B cell (primary cell): Measurements from ENCODE around the gene DDR2.
"Not testable (repeated sequence)": the region's sequence is repeated elsewhere in the genome, so short reads cannot be mapped to it uniquely, and the experiment has no call there.

ENCODE experiments used
- EZH2 ChIP-seq: IDR thresholded peaks from 2 replicates; pipeline ENCODE4 v1.6.1; 2012; ENCODE audit warnings: borderline replicate concordance, low read depth, mild to moderate bottlenecking, moderate library complexity, low read length; ENCODE audit not compliant: insufficient read depth, poor library complexity, severe bottlenecking
- TF ChIP-seq, protein P1 (sequence below): fragments of 200-600 bp; IDR thresholded peaks from one replicate; pipeline ENCODE4 v1.8.0; 2022; ENCODE audit warnings: antibody characterized with exemption, mild to moderate bottlenecking

DNA sequence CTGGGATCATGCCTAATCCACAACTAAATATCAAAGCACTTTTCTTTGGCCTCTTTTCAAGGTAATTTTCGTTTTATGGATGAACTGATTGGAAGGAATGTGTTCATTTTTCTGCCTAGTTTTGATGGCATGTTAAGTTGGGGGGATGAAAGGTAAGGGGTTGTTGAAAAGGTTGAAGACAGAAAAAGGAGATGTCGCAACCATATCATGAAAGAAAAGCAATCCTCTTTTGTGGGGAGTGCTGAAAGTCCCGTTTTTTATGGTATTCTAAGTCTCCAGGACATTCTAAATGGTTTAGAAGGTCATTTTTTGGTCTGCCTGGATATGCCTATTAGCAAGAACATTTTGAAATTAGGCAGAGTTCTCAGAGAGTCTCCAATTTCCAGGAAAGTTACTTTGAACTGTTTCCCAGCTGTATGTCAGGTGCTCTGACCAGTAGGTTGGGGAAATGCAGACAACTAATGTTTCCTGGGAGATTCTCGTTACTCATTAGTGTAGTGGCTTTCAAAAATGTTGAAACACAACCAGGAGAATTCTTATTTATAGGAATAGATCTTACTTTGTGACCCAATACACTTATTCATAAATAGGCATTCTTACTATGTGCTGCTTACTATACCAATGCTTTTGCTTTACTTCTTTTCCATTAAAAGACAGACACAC, 164.5 kb downstream of the DDR2 start:
- TF ChIP-seq EZH2, result not testable (repeated sequence)
- TF ChIP-seq, protein P1, sequence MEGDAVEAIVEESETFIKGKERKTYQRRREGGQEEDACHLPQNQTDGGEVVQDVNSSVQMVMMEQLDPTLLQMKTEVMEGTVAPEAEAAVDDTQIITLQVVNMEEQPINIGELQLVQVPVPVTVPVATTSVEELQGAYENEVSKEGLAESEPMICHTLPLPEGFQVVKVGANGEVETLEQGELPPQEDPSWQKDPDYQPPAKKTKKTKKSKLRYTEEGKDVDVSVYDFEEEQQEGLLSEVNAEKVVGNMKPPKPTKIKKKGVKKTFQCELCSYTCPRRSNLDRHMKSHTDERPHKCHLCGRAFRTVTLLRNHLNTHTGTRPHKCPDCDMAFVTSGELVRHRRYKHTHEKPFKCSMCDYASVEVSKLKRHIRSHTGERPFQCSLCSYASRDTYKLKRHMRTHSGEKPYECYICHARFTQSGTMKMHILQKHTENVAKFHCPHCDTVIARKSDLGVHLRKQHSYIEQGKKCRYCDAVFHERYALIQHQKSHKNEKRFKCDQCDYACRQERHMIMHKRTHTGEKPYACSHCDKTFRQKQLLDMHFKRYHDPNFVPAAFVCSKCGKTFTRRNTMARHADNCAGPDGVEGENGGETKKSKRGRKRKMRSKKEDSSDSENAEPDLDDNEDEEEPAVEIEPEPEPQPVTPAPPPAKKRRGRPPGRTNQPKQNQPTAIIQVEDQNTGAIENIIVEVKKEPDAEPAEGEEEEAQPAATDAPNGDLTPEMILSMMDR, result not testable (repeated sequence)
